CD14-positive monocyte (primary cell): ENCODE results near the gene FGF5. TPM values are rescaled to one million over a fixed set of nuclear protein-coding genes. Genes with fewer than 3 reads are reported as not detected.

ENCODE experiments used
- DNase-seq, 3 donors: peaks; one replicate each; pipeline ENCODE4 v3.0.0-alpha.2; 2011 to 2022
- H2AFZ ChIP-seq: 2 replicates; pipeline ENCODE4 v1.6.0; 2012; ENCODE audit warnings: mild to moderate bottlenecking, low read depth, low read length, inconsistent platforms; ENCODE audit not compliant: insufficient read depth, poor library complexity, severe bottlenecking
- H3K27ac ChIP-seq, 2 donors: 1 replicate in 1 of 2; 2 replicates in 1 of 2; pipeline ENCODE4 v1.5.1; 2012 to 2013; ENCODE audit warnings: low read length in 2 of 2, control low read depth in 1 of 2, inconsistent platforms in 1 of 2, low read depth in 1 of 2, mild to moderate bottlenecking in 1 of 2
- H3K27me3 ChIP-seq, 2 donors: one replicate each; pipeline versions ENCODE4 v1.6.0 to v1.6.1; 2011 to 2013; ENCODE audit warnings: low read length in 2 of 2; ENCODE audit not compliant: control insufficient read depth in 2 of 2, insufficient read depth in 2 of 2
- H3K36me3 ChIP-seq, 2 donors: replicated peaks in 1 of 2; 1 replicate in 1 of 2; 2 replicates in 1 of 2; pipeline versions ENCODE4 v1.5.1 to v1.6.1; 2012 to 2013; ENCODE audit warnings: low read length in 2 of 2, control low read depth in 1 of 2, inconsistent platforms in 1 of 2, mild to moderate bottlenecking in 1 of 2; ENCODE audit not compliant: insufficient read depth in 2 of 2, control insufficient read depth in 1 of 2
- H3K4me1 ChIP-seq, 2 donors: 1 replicate in 1 of 2; 2 replicates in 1 of 2; pipeline versions ENCODE4 v1.5.1 to v1.6.1; 2012 to 2013; ENCODE audit warnings: low read length in 2 of 2, control low read depth in 1 of 2, inconsistent platforms in 1 of 2, mild to moderate bottlenecking in 1 of 2, moderate library complexity in 1 of 2; ENCODE audit not compliant: insufficient read depth in 2 of 2, control insufficient read depth in 1 of 2
- H3K4me2 ChIP-seq: replicated peaks from 2 replicates; pipeline ENCODE3; 2012; ENCODE audit warnings: low read length, moderate library complexity, mild to moderate bottlenecking; ENCODE audit not compliant: poor library complexity, severe bottlenecking; ENCODE audit errors: extremely low read depth
- H3K4me3 ChIP-seq, 3 experiments: fragments of 200-600 bp in 1 of 3; sonication (generic) in 1 of 3; replicated peaks in 1 of 3; 1 replicate in 2 of 3; 2 replicates in 1 of 3; pipeline ENCODE4 v1.5.1; 2011 to 2013; ENCODE audit warnings: low read length in 3 of 3, mild to moderate bottlenecking in 3 of 3, control low read depth in 2 of 3, low read depth in 2 of 3, inconsistent platforms in 1 of 3, moderate library complexity in 1 of 3
- H3K79me2 ChIP-seq: 2 replicates; pipeline ENCODE4 v1.6.0; 2012; ENCODE audit warnings: mild to moderate bottlenecking, control low read depth, inconsistent platforms, low read length, moderate library complexity; ENCODE audit not compliant: insufficient read depth
- H3K9ac ChIP-seq: 2 replicates; pipeline ENCODE4 v1.6.0; 2017; ENCODE audit warnings: low read length, mild to moderate bottlenecking; ENCODE audit not compliant: insufficient read depth, poor library complexity, severe bottlenecking
- H3K9me3 ChIP-seq, 2 donors: replicated peaks in 1 of 2; 1 replicate in 1 of 2; 2 replicates in 1 of 2; pipeline versions ENCODE4 v1.5.1 to v1.6.1; 2012 to 2013; ENCODE audit warnings: low read length in 2 of 2, control low read depth in 1 of 2; ENCODE audit not compliant: control insufficient read depth in 1 of 2, insufficient read depth in 1 of 2
- H4K20me1 ChIP-seq: 2 replicates; pipeline ENCODE4 v1.6.0; 2012; ENCODE audit warnings: mild to moderate bottlenecking, low read length, control low read depth, moderate library complexity; ENCODE audit not compliant: insufficient read depth
- H3K27ac Mint-ChIP-seq, 7 donors: one replicate each; pipeline ENCODE4 v1.8.0; 2020; ENCODE audit warnings: mild to moderate bottlenecking in 7 of 7, mixed read lengths in 7 of 7, moderate library complexity in 6 of 7, inconsistent platforms in 2 of 7
- H3K27me3 Mint-ChIP-seq, 3 donors: one replicate each; pipeline ENCODE4 v1.8.0; 2021 to 2022; ENCODE audit warnings: low read depth in 3 of 3, mild to moderate bottlenecking in 3 of 3, mixed read lengths in 3 of 3, moderate library complexity in 3 of 3, inconsistent platforms in 1 of 3
- H3K36me3 Mint-ChIP-seq, 2 donors: one replicate each; pipeline ENCODE4 v1.8.0; 2020; ENCODE audit warnings: mixed read lengths in 2 of 2, inconsistent platforms in 1 of 2, mild to moderate bottlenecking in 1 of 2
- H3K4me1 Mint-ChIP-seq: one replicate; pipeline ENCODE4 v1.8.0; 2020; ENCODE audit warnings: mild to moderate bottlenecking, mixed read lengths
- H3K4me3 Mint-ChIP-seq, 2 donors: one replicate each; pipeline ENCODE4 v1.8.0; 2020; ENCODE audit warnings: mild to moderate bottlenecking in 2 of 2, mixed read lengths in 2 of 2, moderate library complexity in 1 of 2
- H3K9me3 Mint-ChIP-seq, 7 donors: one replicate each; pipeline ENCODE4 v1.8.0; 2020 to 2022; ENCODE audit warnings: mixed read lengths in 7 of 7, mild to moderate bottlenecking in 6 of 7, moderate library complexity in 6 of 7, inconsistent platforms in 2 of 7
- CTCF ChIP-seq: fragments of 200-600 bp; IDR thresholded peaks from one replicate; pipeline ENCODE4 v1.8.0; 2022; ENCODE audit warnings: antibody characterized with exemption, mild to moderate bottlenecking
- WGBS: methylation state at CpG from one replicate; pipeline ENCODE4 v1.1.5; 2013; ENCODE audit warnings: missing lambda C conversion rate; ENCODE audit not compliant: insufficient coverage; 5-methylcytosine and 5-hydroxymethylcytosine counted together
- intact Hi-C, 2 donors: fragments of 100-400 bp; cut with micrococcal nuclease; formaldehyde crosslinking; loops; one replicate each; pipeline versions ENCODE4 v1.15.0 to v1.15.1; 2023
- polyA plus RNA-seq, 3 donors: library from polyadenylated mRNA; depleted of rRNA in 1 of 3; unstranded in 2 of 3; stranded (reverse) in 1 of 3; fragments of 300-500 nt in 2 of 3; fragments of >200 nt in 1 of 3; fragmentation: Illumina TruSeq in 2 of 3; gene quantifications; 1 replicate in 2 of 3; 2 replicates in 1 of 3; pipeline ENCODE4 v1.2.3, GENCODE V29; 2012 to 2021

FGF5 gene
- polyA plus RNA-seq, 3 donors: not detected

GRCh38 chr4:80252953-80253352 lies 13.5 kb upstream of the FGF5 start:
- no peaks in the 10 kb centered on the region for H3K4me1 ChIP-seq
- no peak for TF ChIP-seq CTCF
- Mint-ChIP-seq H3K9me3 (no peaks in the 10 kb centered on the region), H3K27ac (no peak overlapping the region), H3K27me3 (peaks cover 12 to 20% (median 13%) of the 10 kb centered on the region in 3 donors), H3K36me3 (no peaks in the 10 kb centered on the region), H3K4me1 (peaks cover 4% of the 10 kb centered on the region), H3K4me3 (no peak overlapping the region)
- no peak for DNase-seq
- peaks cover 4 to 5% of the 10 kb centered on the region in 2 donors for H3K27me3 ChIP-seq
- H2AFZ ChIP-seq: no peak overlapping the region
- H3K27ac ChIP-seq: no peak overlapping the region
- H3K79me2 ChIP-seq: no peaks in the 10 kb centered on the region
- no peaks in the 10 kb centered on the region for H4K20me1 ChIP-seq
- intact Hi-C loops: no loop called here
- H3K4me3 ChIP-seq: no peak overlapping the region
- no peaks in the 10 kb centered on the region for H3K9me3 ChIP-seq
- no peak overlapping the region for H3K4me2 ChIP-seq
- no peak overlapping the region for H3K9ac ChIP-seq
- no peaks in the 10 kb centered on the region for H3K36me3 ChIP-seq

- Histone ChIP-seq H4K20me1 (no peaks in the 10 kb centered on the region), H3K9me3 (no peaks in the 10 kb centered on the region), H2AFZ (no peak overlapping the region), H3K4me3 (no peak overlapping the region), H3K79me2 (no peaks in the 10 kb centered on the region), H3K4me1 (no peaks in the 10 kb centered on the region), H3K4me2 (no peak overlapping the region), H3K9ac (no peak overlapping the region), H3K36me3 (no peaks in the 10 kb centered on the region), H3K27ac (no peak overlapping the region), H3K27me3 (peaks cover 6 to 8% of the 10 kb centered on the region in 2 donors)
- Mint-ChIP-seq H3K4me1 (peaks cover 5% of the 10 kb centered on the region), H3K9me3 (no peaks in the 10 kb centered on the region), H3K36me3 (no peaks in the 10 kb centered on the region), H3K27me3 (peaks cover 14 to 22% (median 14%) of the 10 kb centered on the region in 3 donors), H3K27ac (no peak overlapping the region), H3K4me3 (no peak overlapping the region)
- intact Hi-C loops: no loop called here
- TF ChIP-seq CTCF: no peak
- 73% methylated on average over 3 of the region's 4 CpGs for WGBS
- no peak for DNase-seq
Measured at GRCh38 chr4:80253510-80253909, 13.0 kb upstream of the FGF5 start.
